C4-2B (cell line): Measurements from ENCODE around the gene CALML4.

Experiments
- ZFX ChIP-seq: fragments of 450-650 bp; IDR thresholded peaks from 2 replicates; pipeline ENCODE4 v1.6.1; 2017
- TF ChIP-seq, protein P1 (sequence below): fragments of 450-650 bp; conservative IDR thresholded peaks from 2 replicates; pipeline ENCODE4 v1.5.1; 2017; ENCODE audit warnings: mild to moderate bottlenecking

DNA sequence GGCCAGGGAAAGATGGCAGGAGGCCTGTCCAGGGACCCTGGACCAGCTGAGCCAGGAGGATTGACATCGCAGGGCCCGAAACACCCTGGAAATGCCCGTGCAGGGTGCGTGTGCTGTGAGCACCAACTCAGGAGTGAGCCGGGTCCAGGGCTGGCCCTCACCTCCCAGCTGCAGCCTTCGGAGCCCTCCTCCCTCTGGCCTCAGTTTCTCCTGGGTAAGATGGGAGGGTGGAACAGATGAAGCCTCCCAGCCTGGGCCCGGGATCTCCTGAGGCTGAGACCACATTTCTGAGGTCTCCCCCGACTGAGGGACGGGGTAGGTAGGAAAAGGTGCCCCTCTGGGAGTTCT is 5.3 kb upstream of the CALML4 start:
- TF ChIP-seq, protein P1, sequence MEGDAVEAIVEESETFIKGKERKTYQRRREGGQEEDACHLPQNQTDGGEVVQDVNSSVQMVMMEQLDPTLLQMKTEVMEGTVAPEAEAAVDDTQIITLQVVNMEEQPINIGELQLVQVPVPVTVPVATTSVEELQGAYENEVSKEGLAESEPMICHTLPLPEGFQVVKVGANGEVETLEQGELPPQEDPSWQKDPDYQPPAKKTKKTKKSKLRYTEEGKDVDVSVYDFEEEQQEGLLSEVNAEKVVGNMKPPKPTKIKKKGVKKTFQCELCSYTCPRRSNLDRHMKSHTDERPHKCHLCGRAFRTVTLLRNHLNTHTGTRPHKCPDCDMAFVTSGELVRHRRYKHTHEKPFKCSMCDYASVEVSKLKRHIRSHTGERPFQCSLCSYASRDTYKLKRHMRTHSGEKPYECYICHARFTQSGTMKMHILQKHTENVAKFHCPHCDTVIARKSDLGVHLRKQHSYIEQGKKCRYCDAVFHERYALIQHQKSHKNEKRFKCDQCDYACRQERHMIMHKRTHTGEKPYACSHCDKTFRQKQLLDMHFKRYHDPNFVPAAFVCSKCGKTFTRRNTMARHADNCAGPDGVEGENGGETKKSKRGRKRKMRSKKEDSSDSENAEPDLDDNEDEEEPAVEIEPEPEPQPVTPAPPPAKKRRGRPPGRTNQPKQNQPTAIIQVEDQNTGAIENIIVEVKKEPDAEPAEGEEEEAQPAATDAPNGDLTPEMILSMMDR = no peak
- no peak for TF ChIP-seq ZFX
